Transverse colon (tissue), 4 donors: ENCODE measurements around the gene RGS6. TPM values are rescaled to one million over a fixed set of nuclear protein-coding genes. Genes with fewer than 3 reads are reported as not detected.

ENCODE experiments used
- DNase-seq: peaks from one replicate; pipeline ENCODE4 v3.0.0-alpha.2; 2019
- H3K27ac ChIP-seq, 4 donors: fragments of 200-600 bp; sonication (generic); 2 replicates each; pipeline ENCODE4 v1.5.1; 2016 to 2018; ENCODE audit warnings: inconsistent platforms in 4 of 4
- H3K27me3 ChIP-seq: fragments of 200-600 bp; sonication (generic); 2 replicates; pipeline ENCODE4 v1.5.1; 2017; ENCODE audit warnings: inconsistent platforms
- H3K36me3 ChIP-seq, 4 donors: fragments of 200-600 bp; sonication (generic); 2 replicates each; pipeline ENCODE4 v1.5.1; 2017 to 2019; ENCODE audit warnings: inconsistent platforms in 4 of 4
- H3K4me1 ChIP-seq, 4 donors: fragments of 200-600 bp; sonication (generic); 2 replicates each; pipeline ENCODE4 v1.5.1; 2017 to 2020; ENCODE audit warnings: inconsistent platforms in 4 of 4
- H3K4me3 ChIP-seq, 4 donors: fragments of 200-600 bp; sonication (generic); 1 replicate in 1 of 4; 2 replicates in 3 of 4; pipeline versions ENCODE4 v1.5.1 to v1.6.1; 2017 to 2019; ENCODE audit warnings: inconsistent platforms in 4 of 4
- H3K9me3 ChIP-seq, 2 donors: fragments of 200-600 bp; sonication (generic); 2 replicates each; pipeline ENCODE4 v1.5.1; 2017 to 2019; ENCODE audit warnings: inconsistent platforms in 2 of 2
- CTCF ChIP-seq, 5 experiments: fragments of 200-600 bp in 3 of 5; fragments of 450-650 bp in 2 of 5; sonication (generic) in 3 of 5; IDR thresholded peaks; 1 replicate in 2 of 5; 2 replicates in 3 of 5; pipeline ENCODE4 v1.5.1; 2016 to 2017; ENCODE audit warnings: antibody characterized with exemption in 5 of 5, inconsistent platforms in 3 of 5, mild to moderate bottlenecking in 2 of 5, moderate library complexity in 1 of 5
- EP300 ChIP-seq: sonication (generic); formaldehyde crosslinking; IDR thresholded peaks from one replicate; pipeline ENCODE4 v1.6.1; 2017; ENCODE audit warnings: antibody characterized with exemption, low read depth
- POLR2A ChIP-seq: fragments of 450-650 bp; IDR thresholded peaks from one replicate; pipeline ENCODE4 v1.6.1; 2016; ENCODE audit warnings: antibody characterized with exemption, mild to moderate bottlenecking, moderate library complexity
- POLR2AphosphoS5 ChIP-seq, 3 donors: sonication (generic); formaldehyde crosslinking; IDR thresholded peaks; one replicate each; pipeline ENCODE4 v1.6.1; 2016; ENCODE audit warnings: antibody characterized with exemption in 3 of 3
- WGBS, 2 donors: methylation state at CpG; one replicate each; pipeline ENCODE4 v1.1.5; 2018; ENCODE audit warnings: low coverage in 1 of 2; 5-methylcytosine and 5-hydroxymethylcytosine counted together
- in situ Hi-C, 4 donors: fragments of 200-750 bp; cut with MboI; loops; one replicate each; pipeline versions ENCODE4 v1.15.0 to v1.15.1; 2017; ENCODE audit warnings: low sequenced_read_pairs in 3 of 4, low pct_ligation_motif_present in 1 of 4, low pct_unique_long_range_greater_than_20kb in 1 of 4
- intact Hi-C: fragments of 100-400 bp; cut with DNase I; formaldehyde crosslinking; loops from one replicate; pipeline ENCODE4 v1.15.1; 2023; ENCODE audit warnings: low total_unique reads
- total RNA-seq, 4 donors: library from RNA; depleted of rRNA; stranded (reverse); fragments of >200 nt; gene quantifications; one replicate each; pipeline ENCODE4 v1.1.0, GENCODE V29; 2016

Gene RGS6
- total RNA-seq, 4 donors from 2014 or later, result 0.41 to 0.48 TPM; not detected in 2

- in situ Hi-C loops, result no loop called here
- Histone ChIP-seq H3K4me3 (no peak overlapping the region), H3K27ac (no peak overlapping the region), H3K27me3 (no peaks in the 10 kb centered on the region), H3K9me3 (peaks cover 0 to 4% of the 10 kb centered on the region in 2 donors), H3K4me1 (no peaks in the 10 kb centered on the region), H3K36me3 (no peaks in the 10 kb centered on the region)
- intact Hi-C loops, result no loop called here
- 80 to 90% methylated on average over 1 of the region's 1 CpG for WGBS, 2 donors
- TF ChIP-seq POLR2A (no peak), EP300 (no peak), POLR2AphosphoS5 (IDR thresholded peaks at IDR 0.05) (no peak), CTCF (IDR thresholded peaks at IDR 0.05) (no peak)
- no peak for DNase-seq
Measured at GRCh38 chr14:72256055-72256454, 323.8 kb downstream of the RGS6 start.

- WGBS, 2 donors, result 70 to 73% methylated on average over 3 to 4 of the region's 4 CpGs
- H3K36me3 ChIP-seq, result no peaks in the 10 kb centered on the region
- in situ Hi-C loops, result no loop called here
- H3K4me3 ChIP-seq, result no peak overlapping the region
- H3K27me3 ChIP-seq, result no peaks in the 10 kb centered on the region
- no peak for DNase-seq
- intact Hi-C loops, result no loop called here
- H3K9me3 ChIP-seq, result peaks cover 0 to 1% of the 10 kb centered on the region in 2 donors
- no peak overlapping the region for H3K27ac ChIP-seq
- TF ChIP-seq CTCF (IDR thresholded peaks at IDR 0.05), result no peak
- no peak for TF ChIP-seq POLR2AphosphoS5 (IDR thresholded peaks at IDR 0.05)
- no peak for TF ChIP-seq EP300
- no peak for TF ChIP-seq POLR2A
- H3K4me1 ChIP-seq, result no peaks in the 10 kb centered on the region
Measured at GRCh38 chr14:72261068-72261467, 328.8 kb downstream of the RGS6 start.

GRCh38 chr14:72262771-72263170 lies 330.5 kb downstream of the RGS6 start:
- WGBS, 2 donors, result 60 to 74% methylated on average over 1 to 2 of the region's 2 CpGs
- no peak overlapping the region for H3K4me3 ChIP-seq
- no peak for TF ChIP-seq POLR2A
- TF ChIP-seq POLR2AphosphoS5 (IDR thresholded peaks at IDR 0.05), result no peak
- TF ChIP-seq EP300, result no peak
- TF ChIP-seq CTCF (IDR thresholded peaks at IDR 0.05), result no peak
- DNase-seq, result no peak
- no peak overlapping the region for H3K27ac ChIP-seq
- H3K4me1 ChIP-seq, result no peaks in the 10 kb centered on the region
- in situ Hi-C loops, result no loop called here
- no peaks in the 10 kb centered on the region for H3K9me3 ChIP-seq
- no peaks in the 10 kb centered on the region for H3K27me3 ChIP-seq
- no peaks in the 10 kb centered on the region for H3K36me3 ChIP-seq
- intact Hi-C loops, result no loop called here

GRCh38 chr14:72264716-72265115 lies 332.5 kb downstream of the RGS6 start:
- TF ChIP-seq EP300 (no peak), POLR2A (no peak), CTCF (IDR thresholded peaks at IDR 0.05) (no peak), POLR2AphosphoS5 (IDR thresholded peaks at IDR 0.05) (no peak)
- WGBS, 2 donors, result 74 to 75% methylated on average over 5 of the region's 5 CpGs
- no peaks in the 10 kb centered on the region for H3K4me1 ChIP-seq

More at GRCh38 chr14:72264716-72265115, 332.5 kb downstream of the RGS6 start:
- intact Hi-C loops, result no loop called here
- H3K36me3 ChIP-seq, result no peaks in the 10 kb centered on the region
- no peak overlapping the region for H3K27ac ChIP-seq
- H3K4me3 ChIP-seq, result no peak overlapping the region
- no peaks in the 10 kb centered on the region for H3K27me3 ChIP-seq
- H3K9me3 ChIP-seq, result no peaks in the 10 kb centered on the region
- in situ Hi-C loops, result no loop called here
- DNase-seq, result no peak
